ENCODE measurements around the gene MLLT3. TPM values are rescaled to one million over a fixed set of nuclear protein-coding genes. Genes with fewer than 3 reads are reported as not detected.
A peak's percentile ranks its signal among the peaks of the same experiment; 100 is the strongest.

The MLLT3 gene
- total RNA-seq, 1 donor from 2014 or later, result 35.1 TPM

DNA sequence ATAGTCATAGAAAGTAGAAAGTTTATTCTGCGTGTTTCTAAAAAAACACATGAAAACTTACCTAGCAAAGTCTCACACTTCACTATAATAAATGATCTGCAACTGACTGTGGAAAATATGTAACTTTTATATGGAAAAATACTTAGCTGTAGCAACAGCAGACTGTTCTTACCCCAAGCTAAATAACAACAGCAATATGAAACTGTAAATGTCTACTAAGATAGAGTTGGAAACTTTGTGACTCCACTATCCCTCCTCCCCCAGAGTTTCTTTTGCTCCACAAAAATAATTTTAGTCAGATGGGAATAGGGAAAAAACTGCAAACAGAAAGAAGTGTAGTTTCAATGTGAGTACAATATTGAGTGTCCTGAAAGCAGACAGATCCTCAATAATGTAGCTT, 21.0 kb downstream of the MLLT3 start:
- Histone ChIP-seq H2AFZ (ENCODE audit: low read depth, low read length) (no peak overlapping the region), H3K36me3 (ENCODE audit: insufficient read depth, low read length) (no peaks in the 10 kb centered on the region), H3K4me3 (ENCODE audit: insufficient read depth, low read depth, low read length) (no peak overlapping the region), H3K27ac (ENCODE audit: low read depth, low read length) (no peak overlapping the region), H3K79me2 (ENCODE audit: insufficient read depth, low read length) (peaks cover 12% of the 10 kb centered on the region), H3K9ac (ENCODE audit: low read length) (no peak overlapping the region), H3K9me3 (ENCODE audit: insufficient read depth, low read depth, low read length) (no peaks in the 10 kb centered on the region), H3K4me1 (ENCODE audit: insufficient read depth, low read length) (no peaks in the 10 kb centered on the region), H4K20me1 (ENCODE audit: insufficient read depth, low read length) (no peaks in the 10 kb centered on the region), H3K27me3 (ENCODE audit: insufficient read depth, low read length) (no peaks in the 10 kb centered on the region), H3K4me2 (ENCODE audit: low read length) (no peak overlapping the region)
- Mint-ChIP-seq H3K27ac (ENCODE audit: unreplicated experiment) (no peak overlapping the region), H3K4me3 (ENCODE audit: unreplicated experiment) (no peak overlapping the region), H3K9me3 (ENCODE audit: unreplicated experiment) (no peaks in the 10 kb centered on the region), H3K4me1 (ENCODE audit: low read depth, unreplicated experiment) (peaks cover 23% of the 10 kb centered on the region), H3K36me3 (ENCODE audit: low read depth, unreplicated experiment) (no peaks in the 10 kb centered on the region), H3K27me3 (ENCODE audit: low read depth, unreplicated experiment) (no peaks in the 10 kb centered on the region)
- DNase-seq (ENCODE audit: low read depth) (no peak), FAIRE-seq (no peak)
- TF ChIP-seq, protein P1, sequence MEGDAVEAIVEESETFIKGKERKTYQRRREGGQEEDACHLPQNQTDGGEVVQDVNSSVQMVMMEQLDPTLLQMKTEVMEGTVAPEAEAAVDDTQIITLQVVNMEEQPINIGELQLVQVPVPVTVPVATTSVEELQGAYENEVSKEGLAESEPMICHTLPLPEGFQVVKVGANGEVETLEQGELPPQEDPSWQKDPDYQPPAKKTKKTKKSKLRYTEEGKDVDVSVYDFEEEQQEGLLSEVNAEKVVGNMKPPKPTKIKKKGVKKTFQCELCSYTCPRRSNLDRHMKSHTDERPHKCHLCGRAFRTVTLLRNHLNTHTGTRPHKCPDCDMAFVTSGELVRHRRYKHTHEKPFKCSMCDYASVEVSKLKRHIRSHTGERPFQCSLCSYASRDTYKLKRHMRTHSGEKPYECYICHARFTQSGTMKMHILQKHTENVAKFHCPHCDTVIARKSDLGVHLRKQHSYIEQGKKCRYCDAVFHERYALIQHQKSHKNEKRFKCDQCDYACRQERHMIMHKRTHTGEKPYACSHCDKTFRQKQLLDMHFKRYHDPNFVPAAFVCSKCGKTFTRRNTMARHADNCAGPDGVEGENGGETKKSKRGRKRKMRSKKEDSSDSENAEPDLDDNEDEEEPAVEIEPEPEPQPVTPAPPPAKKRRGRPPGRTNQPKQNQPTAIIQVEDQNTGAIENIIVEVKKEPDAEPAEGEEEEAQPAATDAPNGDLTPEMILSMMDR (IDR thresholded peaks at IDR 0.05; ENCODE audit: insufficient read depth, low read depth, low read length), result no peak
- no peak for TF ChIP-seq EZH2 (IDR thresholded peaks at IDR 0.05; ENCODE audit: insufficient read depth, low read length)

GRCh38 chr9:20599195-20599594, 23.1 kb downstream of the MLLT3 start:
- H3K79me2 ChIP-seq (ENCODE audit: insufficient read depth, low read length), result no peaks in the 10 kb centered on the region
- Mint-ChIP-seq H3K4me3 (ENCODE audit: unreplicated experiment) (no peak overlapping the region), H3K27ac (ENCODE audit: unreplicated experiment) (no peak overlapping the region), H3K36me3 (ENCODE audit: low read depth, unreplicated experiment) (no peaks in the 10 kb centered on the region), H3K27me3 (ENCODE audit: low read depth, unreplicated experiment) (no peaks in the 10 kb centered on the region), H3K4me1 (ENCODE audit: low read depth, unreplicated experiment) (peaks cover 23% of the 10 kb centered on the region), H3K9me3 (ENCODE audit: unreplicated experiment) (no peaks in the 10 kb centered on the region)
- peaks cover 3% of the 10 kb centered on the region for H3K4me1 ChIP-seq (ENCODE audit: insufficient read depth, low read length)
- no peak for FAIRE-seq
- no peak overlapping the region for H3K4me3 ChIP-seq (ENCODE audit: insufficient read depth, low read depth, low read length)
- peak; percentile 32 for DNase-seq (ENCODE audit: low read depth)
- no peaks in the 10 kb centered on the region for H3K9me3 ChIP-seq (ENCODE audit: insufficient read depth, low read depth, low read length)
- H3K9ac ChIP-seq (ENCODE audit: low read length), result no peak overlapping the region
- TF ChIP-seq, protein P1 (IDR thresholded peaks at IDR 0.05; ENCODE audit: insufficient read depth, low read depth, low read length), result no peak
- no peak for TF ChIP-seq EZH2 (IDR thresholded peaks at IDR 0.05; ENCODE audit: insufficient read depth, low read length)
- no peaks in the 10 kb centered on the region for H4K20me1 ChIP-seq (ENCODE audit: insufficient read depth, low read length)
- H3K27me3 ChIP-seq (ENCODE audit: insufficient read depth, low read length), result no peaks in the 10 kb centered on the region
- no peak overlapping the region for H2AFZ ChIP-seq (ENCODE audit: low read depth, low read length)
- no peak overlapping the region for H3K4me2 ChIP-seq (ENCODE audit: low read length)
- H3K36me3 ChIP-seq (ENCODE audit: insufficient read depth, low read length), result no peaks in the 10 kb centered on the region
- no peak overlapping the region for H3K27ac ChIP-seq (ENCODE audit: low read depth, low read length)

GRCh38 chr9:20598367-20598766, 23.9 kb downstream of the MLLT3 start:
- H2AFZ ChIP-seq (ENCODE audit: low read depth, low read length), result no peak overlapping the region
- no peaks in the 10 kb centered on the region for H3K9me3 ChIP-seq (ENCODE audit: insufficient read depth, low read depth, low read length)
- no peak for DNase-seq (ENCODE audit: low read depth)
- peaks cover 6% of the 10 kb centered on the region for H3K4me1 ChIP-seq (ENCODE audit: insufficient read depth, low read length)
- no peaks in the 10 kb centered on the region for H3K36me3 ChIP-seq (ENCODE audit: insufficient read depth, low read length)
- no peaks in the 10 kb centered on the region for H3K27me3 ChIP-seq (ENCODE audit: insufficient read depth, low read length)
- no peak overlapping the region for H3K4me3 ChIP-seq (ENCODE audit: insufficient read depth, low read depth, low read length)
- no peak overlapping the region for H3K4me2 ChIP-seq (ENCODE audit: low read length)
- no peak for FAIRE-seq
- H3K27ac Mint-ChIP-seq (ENCODE audit: unreplicated experiment), result no peak overlapping the region
- H3K27me3 Mint-ChIP-seq (ENCODE audit: low read depth, unreplicated experiment), result no peaks in the 10 kb centered on the region
- H3K79me2 ChIP-seq (ENCODE audit: insufficient read depth, low read length), result no peaks in the 10 kb centered on the region
- H4K20me1 ChIP-seq (ENCODE audit: insufficient read depth, low read length), result no peaks in the 10 kb centered on the region
- no peaks in the 10 kb centered on the region for H3K36me3 Mint-ChIP-seq (ENCODE audit: low read depth, unreplicated experiment)
- H3K9me3 Mint-ChIP-seq (ENCODE audit: unreplicated experiment), result no peaks in the 10 kb centered on the region
- H3K4me3 Mint-ChIP-seq (ENCODE audit: unreplicated experiment), result no peak overlapping the region
- TF ChIP-seq EZH2 (IDR thresholded peaks at IDR 0.05; ENCODE audit: insufficient read depth, low read length), result no peak
- TF ChIP-seq, protein P1 (IDR thresholded peaks at IDR 0.05; ENCODE audit: insufficient read depth, low read depth, low read length), result no peak
- H3K27ac ChIP-seq (ENCODE audit: low read depth, low read length), result no peak overlapping the region
- peaks cover 26% of the 10 kb centered on the region for H3K4me1 Mint-ChIP-seq (ENCODE audit: low read depth, unreplicated experiment)
- H3K9ac ChIP-seq (ENCODE audit: low read length), result no peak overlapping the region
